Panc1 (cell line): ENCODE measurements around the gene GID4. TPM values are rescaled to one million over a fixed set of nuclear protein-coding genes. Genes with fewer than 3 reads are reported as not detected.

Experiments used
- ATAC-seq: fragments of 200-7000 bp; cut with Tn5 transposase; 2 replicates; pipeline ENCODE4 v1.9.1; 2020; ENCODE audit warnings: mild to moderate bottlenecking, moderate library complexity
- BruUV-seq: library from RNA; stranded (reverse); fragments of 400-500 nt; replicated peaks from 2 replicates; lab custom pipeline; 2021; lab: Mats Ljungman, UMichigan
- CTCF ChIA-PET: fragments of 300-600 bp; sonication (Branson Sonifier 250); formaldehyde crosslinking; loops from one replicate; lab custom pipeline; 2022; ENCODE audit warnings: antibody characterized with exemption; lab: Charles Lee
- POLR2A ChIA-PET: fragments of 300-600 bp; sonication (Branson Sonifier 250); formaldehyde crosslinking; loops from one replicate; lab custom pipeline; 2022; ENCODE audit warnings: antibody characterized with exemption; lab: Charles Lee
- DNase-seq: peaks from one replicate; pipeline ENCODE4 v3.0.0-alpha.2; 2010; ENCODE audit warnings: low read depth, low spot score
- H3K27ac ChIP-seq: 2 replicates; pipeline ENCODE4 v1.5.1; 2011; ENCODE audit warnings: mild to moderate bottlenecking, low read length, inconsistent platforms
- H3K27me3 ChIP-seq: fragments of 200-500 bp; sonication (Bioruptor generic); 2 replicates; pipeline ENCODE4 v1.6.0; 2014; ENCODE audit warnings: low read length, inconsistent platforms; ENCODE audit not compliant: control insufficient read depth, insufficient read depth
- H3K36me3 ChIP-seq: fragments of 200-500 bp; sonication (Bioruptor generic); 2 replicates; pipeline ENCODE4 v1.5.1; 2014; ENCODE audit warnings: inconsistent platforms, mild to moderate bottlenecking, low read length, moderate library complexity; ENCODE audit not compliant: control insufficient read depth, insufficient read depth
- H3K4me1 ChIP-seq: 2 replicates; pipeline ENCODE4 v1.5.1; 2011; ENCODE audit warnings: inconsistent platforms, mild to moderate bottlenecking, low read length, moderate library complexity; ENCODE audit not compliant: control insufficient read depth, insufficient read depth
- H3K4me3 ChIP-seq, 2 experiments: 2 replicates each; pipeline ENCODE4 v1.5.1; 2011 to 2012; ENCODE audit warnings: low read depth in 2 of 2, low read length in 2 of 2, mild to moderate bottlenecking in 2 of 2, inconsistent platforms in 1 of 2, moderate library complexity in 1 of 2
- H3K9me3 ChIP-seq: fragments of 200-500 bp; sonication (Bioruptor generic); 2 replicates; pipeline ENCODE4 v1.5.1; 2014; ENCODE audit warnings: low read depth, mild to moderate bottlenecking, inconsistent platforms, low read length, moderate library complexity; ENCODE audit not compliant: control insufficient read depth, insufficient read depth
- CTCF ChIP-seq: fragments of 450-650 bp; IDR thresholded peaks from 2 replicates; pipeline ENCODE4 v1.5.1; 2017; ENCODE audit warnings: mild to moderate bottlenecking
- POLR2AphosphoS5 ChIP-seq: IDR thresholded peaks from 2 replicates; pipeline ENCODE4 v1.6.1; 2012; ENCODE audit warnings: mild to moderate bottlenecking, low read depth, low read length, moderate library complexity
- SIN3A ChIP-seq: IDR thresholded peaks from 2 replicates; pipeline ENCODE4 v1.6.1; 2012; ENCODE audit warnings: low read depth, mild to moderate bottlenecking, low read length, moderate library complexity, borderline replicate concordance; ENCODE audit not compliant: insufficient read depth
- TCF7L2 ChIP-seq: IDR thresholded peaks from 2 replicates; pipeline ENCODE4 v1.6.1; 2011; ENCODE audit warnings: mild to moderate bottlenecking, low read depth, low read length, inconsistent platforms
- in situ Hi-C: cut with HindIII; loops from 2 replicates; pipeline ENCODE4 v1.10.0; 2016; ENCODE audit warnings: low sequenced_read_pairs, low pct_unique_long_range_greater_than_20kb
- intact Hi-C: fragments of 100-400 bp; cut with micrococcal nuclease; formaldehyde crosslinking; loops from one replicate; pipeline ENCODE4 v1.10.0; 2022; ENCODE audit not compliant: unreplicated experiment
- total RNA-seq: library from RNA; stranded (reverse); gene quantifications from one replicate; pipeline ENCODE4 v1.2.1, GENCODE V29; 2021; ENCODE audit not compliant: unreplicated experiment
- TF ChIP-seq, protein P1 (sequence below), 2 experiments: IDR thresholded peaks; 2 replicates each; pipeline ENCODE4 v1.6.1; 2011 to 2012; ENCODE audit warnings: low read depth in 2 of 2, control low read depth in 1 of 2, low read length in 1 of 2, mild to moderate bottlenecking in 1 of 2, moderate library complexity in 1 of 2; ENCODE audit not compliant: insufficient read depth in 1 of 2

Gene GID4
- total RNA-seq, 1 experiment from 2014 or later: 11.1 TPM

- in situ Hi-C loops: no loop called here
- Histone ChIP-seq H3K9me3 (no peaks in the 10 kb centered on the region), H3K4me3 (no peak overlapping the region), H3K27ac (no peak overlapping the region), H3K36me3 (no peaks in the 10 kb centered on the region), H3K4me1 (no peaks in the 10 kb centered on the region), H3K27me3 (no peaks in the 10 kb centered on the region)
- POLR2A ChIA-PET: interaction anchor here (0.7 kb wide), 1 partner anchor 146 kb away, joined by 4 read pairs; no protein-coding TSS in a partner anchor
- BruUV-seq: no TSS peak
- TF ChIP-seq POLR2AphosphoS5: no peak
- TF ChIP-seq, protein P1, sequence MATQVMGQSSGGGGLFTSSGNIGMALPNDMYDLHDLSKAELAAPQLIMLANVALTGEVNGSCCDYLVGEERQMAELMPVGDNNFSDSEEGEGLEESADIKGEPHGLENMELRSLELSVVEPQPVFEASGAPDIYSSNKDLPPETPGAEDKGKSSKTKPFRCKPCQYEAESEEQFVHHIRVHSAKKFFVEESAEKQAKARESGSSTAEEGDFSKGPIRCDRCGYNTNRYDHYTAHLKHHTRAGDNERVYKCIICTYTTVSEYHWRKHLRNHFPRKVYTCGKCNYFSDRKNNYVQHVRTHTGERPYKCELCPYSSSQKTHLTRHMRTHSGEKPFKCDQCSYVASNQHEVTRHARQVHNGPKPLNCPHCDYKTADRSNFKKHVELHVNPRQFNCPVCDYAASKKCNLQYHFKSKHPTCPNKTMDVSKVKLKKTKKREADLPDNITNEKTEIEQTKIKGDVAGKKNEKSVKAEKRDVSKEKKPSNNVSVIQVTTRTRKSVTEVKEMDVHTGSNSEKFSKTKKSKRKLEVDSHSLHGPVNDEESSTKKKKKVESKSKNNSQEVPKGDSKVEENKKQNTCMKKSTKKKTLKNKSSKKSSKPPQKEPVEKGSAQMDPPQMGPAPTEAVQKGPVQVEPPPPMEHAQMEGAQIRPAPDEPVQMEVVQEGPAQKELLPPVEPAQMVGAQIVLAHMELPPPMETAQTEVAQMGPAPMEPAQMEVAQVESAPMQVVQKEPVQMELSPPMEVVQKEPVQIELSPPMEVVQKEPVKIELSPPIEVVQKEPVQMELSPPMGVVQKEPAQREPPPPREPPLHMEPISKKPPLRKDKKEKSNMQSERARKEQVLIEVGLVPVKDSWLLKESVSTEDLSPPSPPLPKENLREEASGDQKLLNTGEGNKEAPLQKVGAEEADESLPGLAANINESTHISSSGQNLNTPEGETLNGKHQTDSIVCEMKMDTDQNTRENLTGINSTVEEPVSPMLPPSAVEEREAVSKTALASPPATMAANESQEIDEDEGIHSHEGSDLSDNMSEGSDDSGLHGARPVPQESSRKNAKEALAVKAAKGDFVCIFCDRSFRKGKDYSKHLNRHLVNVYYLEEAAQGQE (IDR thresholded peaks at IDR 0.05; ENCODE audit: insufficient read depth in 1 of 2, low read depth in 2 of 2, low read length in 1 of 2): no peak
- no peak for TF ChIP-seq SIN3A
- TF ChIP-seq TCF7L2: no peak
- TF ChIP-seq CTCF: no peak
- intact Hi-C loops: no loop called here
- CTCF ChIA-PET: no interaction called here
- DNase-seq (no peak), ATAC-seq (no peak)
Measured at GRCh38 chr17:18011286-18011685, 27.9 kb upstream of the GID4 start.

- Histone ChIP-seq H3K4me3 (no peak overlapping the region), H3K9me3 (no peaks in the 10 kb centered on the region), H3K4me1 (no peaks in the 10 kb centered on the region), H3K27me3 (no peaks in the 10 kb centered on the region), H3K27ac (no peak overlapping the region), H3K36me3 (no peaks in the 10 kb centered on the region)
- DNase-seq: no peak
- ChIA-PET POLR2A (interaction anchor here (0.6 kb wide), 1 partner anchor 31 kb away, joined by 11 read pairs; no protein-coding TSS in a partner anchor), CTCF (interaction anchor here (0.6 kb wide), 1 partner anchor 16 kb away, joined by 9 read pairs; no protein-coding TSS in a partner anchor)
- TF ChIP-seq CTCF (no peak), SIN3A (no peak), TCF7L2 (no peak), POLR2AphosphoS5 (no peak)
- TF ChIP-seq, protein P1 (IDR thresholded peaks at IDR 0.05; ENCODE audit: insufficient read depth in 1 of 2, low read depth in 2 of 2, low read length in 1 of 2): no peak
- intact Hi-C loops: no loop called here
- in situ Hi-C loops: no loop called here
- no TSS peak for BruUV-seq
- no peak for ATAC-seq
Measured at GRCh38 chr17:18014006-18014405, 25.2 kb upstream of the GID4 start.
